Stimulated activated CD8-positive, alpha-beta memory T cell treated with anti-CD3 and anti-CD28 coated beads, Interleukin-4, amount 100 ng/mL, for 1 hour (primary cell): ENCODE data around the gene SUN2.
A peak's percentile ranks its signal among the peaks of the same experiment; 100 is the strongest.

Experiments used
- DNase-seq, 2 donors: peaks; one replicate each; pipeline ENCODE4 v3.0.0-alpha.2; 2020; ENCODE audit warnings: low read depth in 2 of 2, low spot score in 1 of 2

The SUN2 gene

GRCh38 chr22:38781033-38781432 lies 25.2 kb upstream of the SUN2 start:
- DNase-seq: no peak

GRCh38 chr22:38777087-38777671 lies 21.4 kb upstream of the SUN2 start:
- DNase-seq: no peak

- no peak for DNase-seq
These were observed 20.3 kb upstream of the SUN2 start for GRCh38 chr22:38776086-38776485.

DNA sequence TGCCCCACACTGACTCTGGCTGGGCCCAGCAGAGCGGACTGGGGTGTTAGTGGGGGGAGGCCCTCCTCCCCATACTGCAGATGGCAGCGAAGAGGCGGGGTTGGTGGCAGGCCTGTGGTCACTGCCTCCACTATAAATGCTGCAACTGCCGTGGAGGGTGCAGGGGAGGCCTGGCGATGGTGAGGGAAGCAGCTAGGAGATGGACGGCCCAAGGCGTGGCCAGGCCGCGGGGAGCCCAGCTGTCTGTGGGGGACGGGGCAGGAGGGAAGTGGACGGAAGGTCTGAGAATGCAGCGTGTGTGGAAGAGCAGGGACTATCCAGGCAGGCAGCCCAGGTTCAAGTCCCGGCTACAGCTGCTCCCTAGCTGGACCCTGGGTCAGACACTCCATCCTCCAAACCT lies 19.9 kb upstream of the SUN2 start:
- DNase-seq: no peak

- DNase-seq: no peak
These were observed 18.8 kb upstream of the SUN2 start for GRCh38 chr22:38774496-38775166.

- no peak for DNase-seq
These were observed 17.7 kb upstream of the SUN2 start for GRCh38 chr22:38773363-38773946.

DNA sequence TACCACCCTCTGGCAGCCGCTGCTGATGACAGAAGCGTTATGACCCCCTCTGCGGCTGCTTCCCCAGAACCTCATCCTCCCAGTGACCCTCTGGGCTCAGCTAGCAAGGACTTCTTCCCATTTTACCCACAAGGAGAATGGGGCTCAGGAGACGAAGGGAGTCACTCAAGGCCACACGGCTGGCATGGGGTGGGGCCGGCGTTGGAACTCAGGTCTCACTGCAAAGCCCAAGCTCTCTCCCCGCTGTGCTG lies 16.8 kb upstream of the SUN2 start:
- no peak for DNase-seq

DNA sequence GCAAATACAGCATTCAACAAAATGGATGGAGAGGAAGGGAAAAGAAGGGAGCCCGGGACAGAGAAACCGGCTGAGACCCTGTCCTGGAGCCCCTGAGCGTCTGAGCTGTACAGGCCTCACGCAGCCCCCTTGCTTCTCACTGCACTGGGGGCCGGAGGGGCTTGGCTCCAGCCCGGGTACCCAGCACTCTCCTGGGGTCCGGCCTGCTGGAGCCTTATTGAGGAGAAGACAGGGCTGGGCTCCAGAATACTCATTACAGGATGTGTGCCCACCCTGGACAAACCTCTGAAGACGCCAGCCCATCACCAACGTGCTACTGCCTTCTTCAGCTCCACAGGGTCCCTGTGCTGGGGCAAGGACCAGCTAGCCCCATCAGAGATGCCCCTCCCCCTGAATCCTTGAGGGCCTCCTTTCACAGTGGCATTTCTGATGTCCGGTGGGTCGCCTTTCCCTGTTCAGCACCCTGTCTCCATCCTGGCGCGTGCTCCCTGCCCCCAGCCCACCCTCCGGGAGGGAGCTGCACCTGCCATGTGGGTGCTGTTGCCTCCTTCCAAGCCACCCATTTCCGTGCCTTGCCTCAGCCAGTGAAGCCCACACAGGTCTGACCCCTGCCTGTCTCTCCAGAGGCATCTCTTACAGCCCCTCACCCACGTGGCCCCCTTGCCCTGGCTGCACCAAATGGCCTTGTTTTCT lies 14.6 kb upstream of the SUN2 start:
- no peak for DNase-seq

GRCh38 chr22:38768036-38768435 lies 12.2 kb upstream of the SUN2 start:
- no peak for DNase-seq

DNA sequence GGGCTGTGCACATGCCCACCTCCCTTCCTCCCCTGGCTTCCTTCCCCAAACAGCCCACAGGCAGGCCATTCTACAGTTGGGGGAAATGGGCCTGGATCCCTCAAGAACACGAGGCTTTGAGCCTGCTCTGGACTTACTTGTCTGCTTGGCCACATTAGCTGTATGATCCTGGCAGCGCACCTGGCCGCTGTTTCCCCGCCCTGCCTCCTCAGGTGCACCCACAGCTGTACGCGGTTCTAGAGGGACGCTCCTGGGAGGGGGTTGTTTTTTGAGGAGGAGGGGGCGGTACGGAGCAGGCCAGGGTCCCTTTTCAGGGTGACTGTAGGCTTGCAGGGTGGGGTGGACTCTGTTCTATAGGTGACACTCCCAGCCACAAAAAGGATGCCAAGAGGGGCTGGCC lies 11.5 kb upstream of the SUN2 start:
- no peak for DNase-seq

DNA sequence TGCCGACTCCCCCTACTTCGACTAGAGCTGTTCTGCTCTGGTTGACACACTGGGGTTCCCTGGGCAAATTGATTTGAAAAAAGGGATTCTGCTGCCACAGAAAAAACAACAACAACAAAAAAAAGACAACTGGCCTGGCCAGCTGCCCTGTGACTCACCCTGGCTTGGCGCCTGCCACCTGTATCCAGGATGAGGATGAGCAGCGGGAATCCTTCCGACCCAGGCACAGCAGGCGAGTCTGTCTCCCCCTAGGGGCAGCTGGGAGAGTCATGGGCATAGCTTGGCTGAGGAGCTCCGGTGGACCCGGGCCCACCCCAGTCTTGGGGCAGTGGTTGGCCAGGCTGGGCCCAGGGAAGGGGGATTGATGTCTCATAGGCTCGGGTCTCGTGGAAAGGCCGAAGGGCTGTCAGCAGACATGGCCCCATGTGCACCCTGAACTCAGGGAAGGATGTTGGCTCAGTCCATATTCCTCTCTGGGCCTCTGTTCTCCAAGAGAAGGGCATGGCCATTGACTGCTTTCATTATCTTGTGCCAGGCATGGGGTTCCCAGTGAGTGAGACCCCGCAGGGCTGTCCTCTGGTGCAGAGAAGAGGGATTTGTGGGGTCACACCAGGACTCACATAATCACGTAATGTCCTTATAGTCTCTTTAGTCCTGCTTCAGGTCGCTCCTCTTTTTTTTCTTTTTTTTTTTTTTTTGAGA lies 10.4 kb upstream of the SUN2 start:
- peak in 1 of 2 donors; percentile 20 for DNase-seq

- DNase-seq: no peak
These were observed 6.8 kb upstream of the SUN2 start for GRCh38 chr22:38762551-38762983.

DNA sequence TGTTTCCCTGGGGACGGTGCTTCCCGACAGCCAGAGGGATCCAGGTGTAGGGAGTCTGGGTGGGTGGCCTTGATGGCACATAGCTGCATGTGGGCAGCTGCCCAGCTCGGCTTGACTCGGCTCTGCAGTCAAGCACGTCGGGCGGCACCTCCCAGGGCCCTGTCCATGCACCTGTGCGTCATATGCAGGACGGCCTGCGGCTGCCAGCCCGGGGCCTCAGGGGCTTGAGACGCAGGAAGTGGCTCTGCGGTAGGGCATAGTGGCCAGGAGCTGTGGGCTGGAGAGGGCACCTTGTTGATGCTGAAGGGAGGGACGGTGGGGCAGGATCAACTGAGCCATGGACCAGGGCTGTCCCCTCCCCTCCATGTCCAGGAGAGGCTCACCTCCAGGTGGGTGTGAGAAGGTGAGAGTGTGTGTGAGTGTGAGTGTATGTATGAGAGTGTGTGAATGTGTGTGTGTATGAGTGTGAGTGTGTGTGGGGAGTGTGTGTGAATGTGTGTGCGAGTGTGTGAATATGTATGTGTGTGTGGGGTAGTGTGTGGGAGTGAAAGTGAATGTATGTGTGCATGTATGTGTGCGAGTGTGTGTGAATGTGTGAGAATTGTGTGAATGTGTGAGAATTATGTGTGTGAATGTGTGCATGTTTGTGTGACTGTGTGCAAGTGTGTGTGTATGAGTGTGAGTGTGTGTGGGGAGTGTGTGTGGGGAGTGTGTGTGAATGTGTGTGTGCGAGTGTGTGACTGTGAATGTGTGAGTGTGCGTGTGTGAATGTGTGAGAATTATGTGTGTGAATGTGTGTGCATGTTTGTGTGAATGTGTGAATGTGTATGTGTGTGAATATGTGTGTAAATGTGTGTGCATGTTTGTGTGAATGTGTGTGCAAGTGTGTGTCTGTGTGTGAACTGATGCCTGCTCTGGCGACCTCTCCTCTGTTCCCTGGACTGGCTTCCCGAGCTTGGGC lies 5.7 kb upstream of the SUN2 start:
- DNase-seq: no peak

DNA sequence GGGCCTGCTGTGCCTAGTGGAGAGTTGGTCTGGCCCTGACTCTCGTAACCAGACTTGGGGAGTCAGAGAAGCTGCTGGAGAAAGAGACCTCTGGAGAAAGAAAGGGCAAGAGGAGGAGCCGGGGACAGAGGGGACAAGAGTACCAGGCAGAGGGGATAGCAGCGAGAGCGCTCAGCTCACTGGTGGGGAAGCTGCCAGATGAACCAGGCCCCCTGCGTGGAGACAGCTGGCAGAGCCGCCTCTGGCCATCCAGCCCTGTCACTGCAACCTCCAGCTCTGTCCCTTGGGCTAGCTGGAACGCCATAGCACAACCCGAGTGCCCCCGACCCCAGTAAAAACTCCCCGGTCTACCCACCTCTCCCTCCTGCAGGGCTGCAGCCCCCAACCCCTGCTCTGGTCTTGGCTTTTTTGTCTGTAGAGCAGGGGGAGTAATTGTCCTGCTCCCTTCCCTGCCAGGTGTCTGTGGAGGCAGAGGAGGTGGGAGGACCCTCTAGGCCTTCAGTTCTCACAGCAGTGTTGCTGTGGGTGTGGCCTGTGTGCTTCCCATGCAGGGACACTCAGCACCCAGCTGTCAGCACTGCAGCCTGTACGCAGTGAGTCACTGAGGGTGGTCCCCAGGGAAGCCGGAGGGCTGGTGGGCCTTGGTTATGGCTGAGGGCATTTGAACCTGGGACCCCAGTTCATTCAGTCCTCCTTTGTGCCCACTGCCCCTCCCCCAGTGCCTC lies 4.8 kb upstream of the SUN2 start:
- DNase-seq: no peak

DNA sequence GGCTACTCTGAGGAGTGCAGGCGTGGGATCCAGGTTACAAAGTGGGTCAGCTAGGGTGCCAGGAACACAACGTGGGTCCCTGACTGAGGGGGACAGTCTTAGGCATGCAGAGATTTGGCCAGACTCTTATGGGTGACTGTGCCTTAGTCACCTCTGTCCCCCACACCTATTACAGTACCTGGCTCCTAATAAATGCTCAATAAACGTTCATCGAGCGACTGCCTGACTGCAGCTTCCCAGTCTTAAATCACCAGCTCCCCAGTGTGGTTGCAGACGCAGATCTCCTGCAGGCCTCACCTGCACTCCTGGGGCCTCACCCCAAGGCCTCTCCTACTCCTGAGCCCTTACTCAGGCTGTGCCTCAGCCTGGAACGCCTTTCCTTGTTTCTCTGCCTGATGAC lies 3.2 kb upstream of the SUN2 start:
- no peak for DNase-seq

DNA sequence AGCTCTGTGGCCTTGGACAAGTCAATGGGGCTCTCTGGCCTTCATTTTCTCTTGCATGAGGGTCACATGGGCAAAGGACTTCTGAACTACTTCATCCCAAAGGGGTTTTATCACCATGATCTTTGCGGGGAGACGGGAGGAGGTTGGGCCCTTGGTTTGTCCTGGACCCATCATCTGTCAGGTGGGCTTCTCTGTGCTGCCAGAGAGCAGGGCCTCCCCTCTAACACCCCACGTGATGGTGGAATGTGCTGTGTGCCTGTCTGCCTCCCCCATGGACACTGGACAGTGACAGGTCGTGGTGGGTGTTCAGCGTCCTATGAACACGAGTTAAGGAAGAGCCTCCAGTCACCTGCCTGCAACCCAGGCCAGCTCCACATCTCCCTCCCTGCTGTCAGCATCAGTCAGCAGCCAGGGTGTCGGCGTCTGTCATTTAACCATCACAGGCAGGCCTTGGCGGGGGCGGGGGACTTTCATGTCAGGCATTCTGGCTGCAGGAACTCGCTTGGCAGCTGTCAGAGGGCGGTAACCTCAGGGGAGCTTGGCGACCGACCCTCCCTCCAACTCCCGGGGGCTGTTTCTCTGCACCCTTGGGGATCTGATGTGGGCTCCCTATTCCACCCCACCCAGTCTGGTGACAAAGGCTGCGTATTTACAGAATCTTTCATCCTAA lies 2.6 kb upstream of the SUN2 start:
- peak in 1 of 2 donors; percentile 48 for DNase-seq

DNA sequence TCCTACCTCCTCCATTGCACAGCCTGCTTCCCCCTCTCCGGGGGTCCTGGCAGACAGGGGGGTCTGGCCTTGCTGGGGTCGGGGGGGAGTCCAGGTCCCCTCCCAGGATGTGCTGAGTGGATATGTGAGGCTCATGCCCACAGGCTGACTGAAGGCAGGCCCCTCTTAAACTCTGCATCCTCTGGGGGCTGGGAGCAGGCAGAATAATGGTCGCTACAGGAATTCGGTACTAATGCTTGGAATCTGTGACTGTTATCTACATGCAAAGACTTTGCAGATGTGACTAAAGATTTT lies 1.6 kb upstream of the SUN2 start:
- DNase-seq: no peak

GRCh38 chr22:38756711-38757463 lies 1.1 kb upstream of the SUN2 start:
- DNase-seq: no peak
